Measurements from ENCODE around the gene ANGPTL5. TPM values are rescaled to one million over a fixed set of nuclear protein-coding genes. Genes with fewer than 3 reads are reported as not detected.

ANGPTL5 gene
- total RNA-seq, 1 donor from 2014 or later = not detected

DNA sequence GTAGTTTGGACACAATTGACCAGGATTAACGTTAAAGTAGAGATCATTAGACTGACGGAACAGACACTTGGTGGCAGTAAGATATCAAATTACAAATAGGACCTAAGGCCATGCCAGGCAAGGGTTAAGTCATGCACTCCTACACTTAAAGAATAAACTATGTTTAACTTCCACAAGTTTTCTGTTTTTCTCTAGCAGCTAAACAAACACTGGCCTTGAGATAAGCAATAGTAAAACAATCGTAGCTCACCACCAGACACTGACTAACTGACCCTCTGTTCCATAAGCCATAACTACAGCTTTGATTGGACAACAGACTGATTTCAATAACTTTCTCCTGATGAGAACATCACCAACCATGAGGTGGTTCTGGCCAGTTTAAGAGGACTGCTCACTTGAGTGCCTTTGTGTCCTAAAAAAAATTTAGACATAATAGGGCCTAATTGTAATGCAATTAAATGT, 3.5 kb downstream of the ANGPTL5 start:
- no peaks in the 10 kb centered on the region for H3K36me3 ChIP-seq (ENCODE audit: control insufficient read depth, insufficient read depth, low read length)
- no peak overlapping the region for H3K4me3 ChIP-seq (ENCODE audit: low read depth, low read length)
- DNase-seq (ENCODE audit: low read depth) = no peak
- TF ChIP-seq, protein P1, sequence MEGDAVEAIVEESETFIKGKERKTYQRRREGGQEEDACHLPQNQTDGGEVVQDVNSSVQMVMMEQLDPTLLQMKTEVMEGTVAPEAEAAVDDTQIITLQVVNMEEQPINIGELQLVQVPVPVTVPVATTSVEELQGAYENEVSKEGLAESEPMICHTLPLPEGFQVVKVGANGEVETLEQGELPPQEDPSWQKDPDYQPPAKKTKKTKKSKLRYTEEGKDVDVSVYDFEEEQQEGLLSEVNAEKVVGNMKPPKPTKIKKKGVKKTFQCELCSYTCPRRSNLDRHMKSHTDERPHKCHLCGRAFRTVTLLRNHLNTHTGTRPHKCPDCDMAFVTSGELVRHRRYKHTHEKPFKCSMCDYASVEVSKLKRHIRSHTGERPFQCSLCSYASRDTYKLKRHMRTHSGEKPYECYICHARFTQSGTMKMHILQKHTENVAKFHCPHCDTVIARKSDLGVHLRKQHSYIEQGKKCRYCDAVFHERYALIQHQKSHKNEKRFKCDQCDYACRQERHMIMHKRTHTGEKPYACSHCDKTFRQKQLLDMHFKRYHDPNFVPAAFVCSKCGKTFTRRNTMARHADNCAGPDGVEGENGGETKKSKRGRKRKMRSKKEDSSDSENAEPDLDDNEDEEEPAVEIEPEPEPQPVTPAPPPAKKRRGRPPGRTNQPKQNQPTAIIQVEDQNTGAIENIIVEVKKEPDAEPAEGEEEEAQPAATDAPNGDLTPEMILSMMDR (IDR thresholded peaks at IDR 0.05; ENCODE audit: insufficient read depth, low read length, poor library complexity, severe bottlenecking) = no peak
- H3K27me3 ChIP-seq (ENCODE audit: control insufficient read depth, insufficient read depth, low read length) = no peaks in the 10 kb centered on the region

DNA sequence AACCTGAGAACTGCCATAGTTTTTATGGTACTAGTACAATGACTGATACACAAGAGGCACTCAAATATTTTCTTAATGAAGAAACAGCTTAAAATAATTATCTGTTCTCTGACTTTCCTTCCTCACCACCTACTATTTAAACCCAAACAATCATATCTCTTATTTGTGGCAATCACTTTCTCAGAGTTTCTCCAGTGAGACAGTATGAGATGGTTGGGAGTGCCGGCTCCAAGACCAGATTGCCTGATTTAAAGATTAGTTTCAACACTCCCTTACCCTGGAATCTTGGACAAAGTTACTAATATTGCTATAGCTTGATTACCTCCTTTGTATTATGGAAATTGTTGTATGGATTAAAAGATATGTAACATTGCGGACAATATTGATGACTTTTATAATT, 7.2 kb downstream of the ANGPTL5 start:
- no peaks in the 10 kb centered on the region for H3K36me3 ChIP-seq (ENCODE audit: control insufficient read depth, insufficient read depth, low read length)
- TF ChIP-seq, protein P1 (IDR thresholded peaks at IDR 0.05; ENCODE audit: insufficient read depth, low read length, poor library complexity, severe bottlenecking) = no peak

DNA sequence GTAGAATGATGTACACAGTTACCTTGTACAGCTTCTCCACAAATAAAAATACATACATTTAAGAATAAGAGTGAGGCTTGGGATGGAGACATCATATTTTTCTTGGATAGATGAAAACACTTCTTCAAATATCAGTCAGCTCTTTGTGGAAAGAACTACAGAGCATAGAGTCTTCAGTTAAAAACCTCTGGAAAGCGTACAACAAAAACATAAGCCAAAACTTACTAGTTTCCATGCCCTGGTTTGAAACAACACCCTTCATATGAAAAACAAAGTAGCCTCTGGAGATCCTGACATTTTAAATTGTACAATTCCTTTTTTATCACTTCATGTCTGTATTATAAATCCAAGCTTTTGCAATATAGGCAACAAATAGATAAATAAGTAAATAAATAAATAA, 8.5 kb downstream of the ANGPTL5 start:
- no peak overlapping the region for H3K4me3 ChIP-seq (ENCODE audit: low read depth, low read length)
- DNase-seq (ENCODE audit: low read depth) = no peak
- H3K36me3 ChIP-seq (ENCODE audit: control insufficient read depth, insufficient read depth, low read length) = no peaks in the 10 kb centered on the region
- no peaks in the 10 kb centered on the region for H3K27me3 ChIP-seq (ENCODE audit: control insufficient read depth, insufficient read depth, low read length)
- TF ChIP-seq, protein P1 (IDR thresholded peaks at IDR 0.05; ENCODE audit: insufficient read depth, low read length, poor library complexity, severe bottlenecking) = no peak

More for the DNA sequence above, 7.2 kb downstream of the ANGPTL5 start:
- DNase-seq (ENCODE audit: low read depth) = no peak
- Histone ChIP-seq H3K4me3 (ENCODE audit: low read depth, low read length) (no peak overlapping the region), H3K27me3 (ENCODE audit: control insufficient read depth, insufficient read depth, low read length) (no peaks in the 10 kb centered on the region)

DNA sequence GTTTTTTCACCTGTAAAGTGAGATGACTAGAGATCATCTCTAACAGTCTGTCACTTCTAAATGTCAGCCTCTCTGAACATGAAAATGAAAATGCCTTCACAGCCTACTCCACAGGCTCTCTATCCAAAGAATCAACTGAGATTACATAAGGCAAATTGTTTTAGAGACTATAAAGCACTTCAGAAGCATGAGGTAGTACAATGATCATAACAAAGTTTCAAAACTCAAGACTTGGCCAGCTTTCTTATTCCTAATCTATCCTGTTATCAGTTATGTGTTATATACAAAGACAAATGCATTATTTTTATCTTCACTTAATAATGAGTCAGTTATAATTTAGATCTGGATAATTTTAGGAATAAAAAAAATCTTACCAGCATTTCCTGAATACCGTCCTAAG, 21.8 kb downstream of the ANGPTL5 start:
- Histone ChIP-seq H3K4me3 (ENCODE audit: low read depth, low read length) (no peak overlapping the region), H3K27me3 (ENCODE audit: control insufficient read depth, insufficient read depth, low read length) (no peaks in the 10 kb centered on the region), H3K36me3 (ENCODE audit: control insufficient read depth, insufficient read depth, low read length) (no peaks in the 10 kb centered on the region)
- TF ChIP-seq, protein P1 (IDR thresholded peaks at IDR 0.05; ENCODE audit: insufficient read depth, low read length, poor library complexity, severe bottlenecking) = no peak
- no peak for DNase-seq (ENCODE audit: low read depth)

DNA sequence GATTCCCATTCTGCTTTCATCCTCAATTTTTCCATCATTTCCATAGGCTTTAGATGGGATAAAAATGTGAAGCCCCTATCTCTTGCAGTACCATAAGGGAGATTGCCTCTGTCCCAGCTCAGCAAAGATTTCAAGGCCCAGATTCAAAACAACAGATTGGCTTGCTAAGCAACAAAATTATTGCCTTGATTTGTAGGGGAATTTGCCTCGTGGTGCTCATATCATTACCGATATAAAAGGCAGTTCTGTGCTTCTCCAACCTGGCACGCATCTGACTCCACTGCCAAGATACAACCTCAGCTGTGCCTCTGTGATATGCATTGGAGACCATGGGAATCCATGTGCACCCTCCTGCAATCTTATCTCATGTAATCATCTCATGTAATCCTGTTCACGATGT, 26.6 kb downstream of the ANGPTL5 start:
- Histone ChIP-seq H3K4me3 (ENCODE audit: low read depth, low read length) (no peak overlapping the region), H3K36me3 (ENCODE audit: control insufficient read depth, insufficient read depth, low read length) (no peaks in the 10 kb centered on the region), H3K27me3 (ENCODE audit: control insufficient read depth, insufficient read depth, low read length) (no peaks in the 10 kb centered on the region)
- DNase-seq (ENCODE audit: low read depth) = no peak
- TF ChIP-seq, protein P1 (IDR thresholded peaks at IDR 0.05; ENCODE audit: insufficient read depth, low read length, poor library complexity, severe bottlenecking) = no peak

DNA sequence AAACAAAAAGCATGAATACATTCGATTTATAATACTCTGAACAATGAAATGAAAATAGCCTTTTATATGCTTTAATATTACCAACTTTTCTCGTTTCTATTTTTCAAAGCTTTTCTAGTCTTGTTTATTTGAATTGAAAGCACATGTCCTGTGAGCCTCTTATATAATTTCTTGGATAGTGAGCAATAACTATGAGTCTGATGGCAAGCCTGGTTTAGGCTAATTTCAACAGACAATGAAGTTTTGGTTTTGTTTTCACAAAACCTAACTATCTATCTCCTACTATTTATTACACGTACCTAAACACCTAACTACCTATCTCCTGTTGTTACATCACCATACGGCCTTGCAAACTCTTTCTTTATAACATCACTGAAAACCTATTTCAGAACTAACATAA, 30.7 kb downstream of the ANGPTL5 start:
- no peak overlapping the region for H3K4me3 ChIP-seq (ENCODE audit: low read depth, low read length)
- TF ChIP-seq, protein P1 (IDR thresholded peaks at IDR 0.05; ENCODE audit: insufficient read depth, low read length, poor library complexity, severe bottlenecking) = no peak
- no peaks in the 10 kb centered on the region for H3K27me3 ChIP-seq (ENCODE audit: control insufficient read depth, insufficient read depth, low read length)
- no peaks in the 10 kb centered on the region for H3K36me3 ChIP-seq (ENCODE audit: control insufficient read depth, insufficient read depth, low read length)
- DNase-seq (ENCODE audit: low read depth) = no peak
